K562 (cell line): ENCODE measurements around the gene CDK4. TPM values are rescaled to one million over a fixed set of nuclear protein-coding genes. Genes with fewer than 3 reads are reported as not detected.
A peak's percentile ranks its signal among the peaks of the same experiment; 100 is the strongest.

Experiments
- ESRRA ChIP-seq: fragments of 450-650 bp; IDR thresholded peaks from 2 replicates; pipeline ENCODE4 v1.6.1; 2014; ENCODE audit warnings: low read depth, mild to moderate bottlenecking, moderate library complexity, borderline replicate concordance
- PCBP2 ChIP-seq: fragments of 200-400 bp; formaldehyde crosslinking; IDR thresholded peaks from 2 replicates; pipeline ENCODE4 v1.6.1; 2018; ENCODE audit warnings: low read length, low read depth, mild to moderate bottlenecking, moderate library complexity; ENCODE audit not compliant: poor library complexity, severe bottlenecking
- RFX1 ChIP-seq: fragments of 450-650 bp; IDR thresholded peaks from 2 replicates; pipeline ENCODE4 v1.6.1; 2016; ENCODE audit warnings: mild to moderate bottlenecking, moderate library complexity
- SIRT6 ChIP-seq: IDR thresholded peaks from one replicate; pipeline ENCODE4 v1.6.1; 2012; ENCODE audit warnings: low read depth, mild to moderate bottlenecking, control low read depth, inconsistent platforms, low read length, moderate library complexity
- SLC30A9 ChIP-seq: fragments of 250-450 bp; sonication (Bioruptor Pico); IDR thresholded peaks from 2 replicates; pipeline ENCODE4 v1.8.0; 2022; ENCODE audit warnings: mild to moderate bottlenecking, moderate library complexity
- SRSF9 ChIP-seq: fragments of 200-400 bp; formaldehyde crosslinking; IDR thresholded peaks from 2 replicates; pipeline ENCODE4 v1.6.1; 2017; ENCODE audit warnings: low read depth, low read length, borderline replicate concordance
- TAF7 ChIP-seq: fragments of 450-650 bp; IDR thresholded peaks from 2 replicates; pipeline ENCODE4 v1.6.1; 2016; ENCODE audit warnings: missing genetic modification characterization, missing compliant biosample characterization
- U2AF1 ChIP-seq: fragments of 200-400 bp; formaldehyde crosslinking; optimal IDR thresholded peaks from 2 replicates; pipeline ENCODE3; 2017; ENCODE audit warnings: mild to moderate bottlenecking, low read depth, low read length, moderate library complexity
- ZNF184 ChIP-seq: sonication (generic); formaldehyde crosslinking; IDR thresholded peaks from 2 replicates; pipeline ENCODE4 v1.5.0; 2020; ENCODE audit warnings: missing genetic modification reagents
- ZNF253 ChIP-seq: fragments of 250-450 bp; sonication (Bioruptor Pico); conservative IDR thresholded peaks from 2 replicates; pipeline ENCODE4 v1.6.1; 2021; ENCODE audit warnings: mild to moderate bottlenecking
- ZNF263 ChIP-seq: sonication (generic); formaldehyde crosslinking; IDR thresholded peaks from 2 replicates; pipeline ENCODE4 v1.8.0; 2022; ENCODE audit warnings: mild to moderate bottlenecking, missing genetic modification reagents, borderline replicate concordance
- ZNF77 ChIP-seq: fragments of 250-450 bp; sonication (Bioruptor Pico); IDR thresholded peaks from 2 replicates; pipeline ENCODE4 v1.5.0; 2020
- polyA plus RNA-seq, 8 experiments: library from polyadenylated mRNA; depleted of rRNA in 4 of 8; stranded (reverse) in 5 of 8; unstranded in 3 of 8; fragments of >200 nt; fragmentation: Nextera tagmentation in 2 of 8; fragmentation: Illumina TruSeq in 1 of 8; extraction: Ambion mirVana in 2 of 8; extraction: Trizol in 1 of 8; gene quantifications; 2 replicates each; pipeline versions ENCODE4 v1.2.1 to v1.2.3, GENCODE V29; 2011 to 2014; ENCODE audit warnings: inconsistent platforms in 1 of 8, missing spikeins in 1 of 8
- total RNA-seq, 7 experiments: library from RNA; depleted of rRNA in 6 of 7; stranded (reverse); fragments of >200 nt in 6 of 7; fragmentation: Illumina TruSeq in 2 of 7; extraction: Trizol in 2 of 7; gene quantifications; 2 replicates each; pipeline versions ENCODE4 v1.2.1 to v1.2.3, GENCODE V29; 2011 to 2021; ENCODE audit warnings: low replicate concordance in 1 of 7
- TF ChIP-seq, protein P1 (sequence below), 2 experiments: IDR thresholded peaks; 2 replicates each; pipeline ENCODE4 v1.6.1; 2011; ENCODE audit warnings: borderline replicate concordance in 1 of 2, control low read depth in 1 of 2, low read depth in 1 of 2, low read length in 1 of 2, mild to moderate bottlenecking in 1 of 2, mixed read lengths in 1 of 2, moderate library complexity in 1 of 2; ENCODE audit not compliant: insufficient read depth in 1 of 2, insufficient read length in 1 of 2, poor library complexity in 1 of 2, severe bottlenecking in 1 of 2; ENCODE audit errors: extremely low read depth in 1 of 2
- TF ChIP-seq, protein P2 (sequence below): fragments of 450-650 bp; formaldehyde crosslinking; IDR thresholded peaks from 2 replicates; pipeline ENCODE4 v1.4.0; 2022; ENCODE audit warnings: mild to moderate bottlenecking, moderate library complexity

CDK4 gene
- total and polyA plus RNA-seq, 9 of the 15 experiments (the other 6 are each of a cell fraction or from before 2014, with no cell fraction given): 37.8 to 436 (median 238) TPM

DNA sequence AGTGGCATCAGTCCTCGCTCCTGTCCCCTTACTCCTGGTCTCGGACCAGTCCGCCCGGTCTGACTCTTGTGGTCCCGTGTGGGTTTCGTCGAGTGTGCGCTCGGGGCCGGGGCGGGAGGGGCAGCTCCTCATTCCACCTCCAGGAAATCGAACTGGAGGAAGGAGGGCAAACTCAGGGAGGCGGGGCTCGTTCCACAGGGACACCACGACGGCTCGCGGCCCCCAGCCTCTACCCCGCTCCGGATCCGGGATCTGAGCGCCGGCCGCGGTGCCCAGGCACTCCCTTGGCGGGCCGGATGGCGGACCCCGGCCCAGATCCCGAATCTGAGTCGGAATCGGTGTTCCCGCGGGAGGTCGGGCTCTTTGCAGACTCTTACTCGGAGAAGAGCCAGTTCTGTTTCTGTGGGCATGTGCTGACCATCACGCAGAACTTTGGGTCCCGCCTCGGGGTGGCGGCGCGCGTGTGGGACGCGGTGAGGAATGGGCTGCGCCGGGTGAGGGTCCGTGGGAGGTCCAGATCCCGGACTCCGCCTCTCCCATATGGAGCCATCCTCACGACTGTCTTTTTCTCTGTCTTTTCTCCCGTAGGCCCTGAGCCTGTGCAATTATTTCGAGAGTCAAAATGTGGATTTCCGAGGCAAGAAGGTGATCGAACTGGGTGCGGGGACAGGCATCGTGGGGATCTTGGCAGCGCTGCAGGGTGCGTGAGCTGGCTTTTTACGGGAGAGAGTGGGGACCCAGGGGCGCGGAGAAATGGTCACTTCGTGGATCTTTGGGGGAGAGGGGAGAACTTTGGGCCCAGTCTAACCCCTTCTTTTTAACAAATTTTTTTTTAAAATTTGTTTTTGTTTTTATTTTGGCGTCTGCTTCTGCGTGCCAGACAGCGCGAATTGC, 20.6 kb upstream of the CDK4 start, which contains the start of gene EEF1AKMT3 (continued):
- TF ChIP-seq ESRRA (0 out of 2 replicates have a peak, but pooled peaks have one; percentile 2), SRSF9 (no peak), U2AF1 (peak; percentile 32), ZNF253 (CRISPR knock-in tag) (no peak), SIRT6 (no peak), ZNF263 (no peak), RFX1 (no peak), TAF7 (tag) (0 out of 2 replicates have a peak, but pooled peaks have one; percentile 31), ZNF184 (CRISPR knock-in tag) (no peak), ZNF77 (CRISPR knock-in tag) (no peak), PCBP2 (no peak), SLC30A9 (CRISPR knock-in tag) (no peak)
- TF ChIP-seq, protein P1, sequence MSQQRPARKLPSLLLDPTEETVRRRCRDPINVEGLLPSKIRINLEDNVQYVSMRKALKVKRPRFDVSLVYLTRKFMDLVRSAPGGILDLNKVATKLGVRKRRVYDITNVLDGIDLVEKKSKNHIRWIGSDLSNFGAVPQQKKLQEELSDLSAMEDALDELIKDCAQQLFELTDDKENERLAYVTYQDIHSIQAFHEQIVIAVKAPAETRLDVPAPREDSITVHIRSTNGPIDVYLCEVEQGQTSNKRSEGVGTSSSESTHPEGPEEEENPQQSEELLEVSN (IDR thresholded peaks at IDR 0.05; ENCODE audit: borderline replicate concordance in 1 of 2, extremely low read depth in 1 of 2, insufficient read depth in 1 of 2, insufficient read length in 1 of 2, low read depth in 1 of 2, low read length in 1 of 2, poor library complexity in 1 of 2, severe bottlenecking in 1 of 2): peak in 1 of 2 experiments; percentile 66
- TF ChIP-seq, protein P2, sequence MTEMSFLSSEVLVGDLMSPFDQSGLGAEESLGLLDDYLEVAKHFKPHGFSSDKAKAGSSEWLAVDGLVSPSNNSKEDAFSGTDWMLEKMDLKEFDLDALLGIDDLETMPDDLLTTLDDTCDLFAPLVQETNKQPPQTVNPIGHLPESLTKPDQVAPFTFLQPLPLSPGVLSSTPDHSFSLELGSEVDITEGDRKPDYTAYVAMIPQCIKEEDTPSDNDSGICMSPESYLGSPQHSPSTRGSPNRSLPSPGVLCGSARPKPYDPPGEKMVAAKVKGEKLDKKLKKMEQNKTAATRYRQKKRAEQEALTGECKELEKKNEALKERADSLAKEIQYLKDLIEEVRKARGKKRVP (CRISPR knock-in tag): 0 out of 2 replicates have a peak, but pooled peaks have one; percentile 5
- TF ChIP-seq, all 486 proteins: peak for 37
